CD4-positive, alpha-beta memory T cell (primary cell): ENCODE results near the gene MOB3B. TPM values are rescaled to one million over a fixed set of nuclear protein-coding genes. Genes with fewer than 3 reads are reported as not detected.
"Not testable (repeated sequence)": the region's sequence is repeated elsewhere in the genome, so short reads cannot be mapped to it uniquely, and the experiment has no call there.

Experiments
- CTCF ChIA-PET: fragments of 350-600 bp; sonication (Branson Sonifier 250); formaldehyde crosslinking; loops from one replicate; lab custom pipeline; 2021; ENCODE audit warnings: inconsistent platforms; ENCODE audit not compliant: partially characterized antibody; lab: Charles Lee
- POLR2A ChIA-PET: fragments of 350-600 bp; sonication (Branson Sonifier 250); formaldehyde crosslinking; loops from one replicate; lab custom pipeline; 2021; ENCODE audit not compliant: partially characterized antibody; lab: Charles Lee
- DNase-seq, 5 donors: peaks; one replicate each; pipeline versions ENCODE4 v3.0.0 to v3.0.0-alpha.2; 2020 to 2022; ENCODE audit warnings: mixed read lengths in 1 of 5
- H3K27ac ChIP-seq: one replicate; pipeline ENCODE4 v1.7.0; 2013; ENCODE audit warnings: low read depth, low read length
- H3K27me3 ChIP-seq: 2 replicates; pipeline ENCODE4 v1.7.0; 2013; ENCODE audit warnings: mild to moderate bottlenecking, low read length, moderate library complexity; ENCODE audit not compliant: insufficient read depth
- H3K36me3 ChIP-seq: 2 replicates; pipeline ENCODE4 v1.7.0; 2013; ENCODE audit warnings: mild to moderate bottlenecking, low read length, moderate library complexity; ENCODE audit not compliant: insufficient read depth
- H3K4me1 ChIP-seq: 2 replicates; pipeline ENCODE4 v1.7.0; 2013; ENCODE audit warnings: mild to moderate bottlenecking, low read length, moderate library complexity; ENCODE audit not compliant: insufficient read depth
- H3K4me3 ChIP-seq, 2 donors: one replicate each; pipeline ENCODE4 v1.7.0; 2013; ENCODE audit warnings: low read length in 2 of 2, mild to moderate bottlenecking in 1 of 2
- H3K9me3 ChIP-seq, 2 donors: one replicate each; pipeline ENCODE4 v1.7.0; 2013; ENCODE audit warnings: low read length in 2 of 2, control low read depth in 1 of 2; ENCODE audit not compliant: control insufficient read depth in 1 of 2
- H3K27ac Mint-ChIP-seq, 7 donors: one replicate each; pipeline ENCODE4 v1.8.0; 2020 to 2021; ENCODE audit warnings: mixed read lengths in 7 of 7, mild to moderate bottlenecking in 6 of 7, inconsistent platforms in 3 of 7, moderate library complexity in 3 of 7
- H3K27me3 Mint-ChIP-seq, 2 donors: one replicate each; pipeline ENCODE4 v1.8.0; 2020 to 2021; ENCODE audit warnings: mixed read lengths in 2 of 2
- H3K36me3 Mint-ChIP-seq, 2 donors: one replicate each; pipeline ENCODE4 v1.8.0; 2020 to 2021; ENCODE audit warnings: mixed read lengths in 2 of 2, inconsistent platforms in 1 of 2, mild to moderate bottlenecking in 1 of 2
- H3K4me1 Mint-ChIP-seq, 4 donors: one replicate each; pipeline ENCODE4 v1.8.0; 2020 to 2021; ENCODE audit warnings: mixed read lengths in 4 of 4, mild to moderate bottlenecking in 1 of 4
- H3K4me3 Mint-ChIP-seq, 8 donors: one replicate each; pipeline ENCODE4 v1.8.0; 2020 to 2021; ENCODE audit warnings: mixed read lengths in 8 of 8, mild to moderate bottlenecking in 7 of 8, moderate library complexity in 6 of 8, inconsistent platforms in 3 of 8
- H3K9me3 Mint-ChIP-seq, 8 donors: one replicate each; pipeline ENCODE4 v1.8.0; 2020 to 2021; ENCODE audit warnings: mixed read lengths in 8 of 8, mild to moderate bottlenecking in 5 of 8, inconsistent platforms in 3 of 8, moderate library complexity in 1 of 8
- intact Hi-C: fragments of 100-400 bp; cut with micrococcal nuclease; formaldehyde crosslinking; loops from one replicate; pipeline ENCODE4 v1.15.1; 2023
- polyA plus RNA-seq, 2 donors: library from polyadenylated mRNA; unstranded; fragments of 300-500 nt; fragmentation: Illumina TruSeq; gene quantifications; one replicate each; pipeline ENCODE4 v1.2.3, GENCODE V29; 2021
- total RNA-seq, 2 experiments: library from RNA; stranded (reverse); gene quantifications; one replicate each; pipeline ENCODE4 v1.2.3, GENCODE V29; 2021

MOB3B gene
- total and polyA plus RNA-seq, 4 experiments from 2014 or later: 0.05 to 0.64 (median 0.34) TPM

GRCh38 chr9:27505744-27506161 lies 23.9 kb downstream of the MOB3B start:
- POLR2A ChIA-PET: no interaction called here
- intact Hi-C loops: no loop called here
- Mint-ChIP-seq H3K4me1 (no peaks in the 10 kb centered on the region), H3K27ac (no peak overlapping the region), H3K27me3 (peaks cover 5 to 7% of the 10 kb centered on the region in 2 donors), H3K36me3 (no peaks in the 10 kb centered on the region), H3K4me3 (no peak overlapping the region), H3K9me3 (peaks cover 0 to 3% (median 0%) of the 10 kb centered on the region in 8 donors)
- CTCF ChIA-PET: interaction anchor here (1.0 kb wide), 1 partner anchor 18 kb away, joined by 3 read pairs; no protein-coding TSS in a partner anchor
- no peaks in the 10 kb centered on the region for H3K27me3 ChIP-seq
- no peak for DNase-seq
- H3K9me3 ChIP-seq: no peaks in the 10 kb centered on the region
- no peaks in the 10 kb centered on the region for H3K4me1 ChIP-seq
- no peak overlapping the region for H3K27ac ChIP-seq
- H3K36me3 ChIP-seq: no peaks in the 10 kb centered on the region
- no peak overlapping the region for H3K4me3 ChIP-seq

GRCh38 chr9:27504259-27504658 lies 25.4 kb downstream of the MOB3B start:
- Mint-ChIP-seq H3K9me3 (peaks cover 0 to 4% (median 0%) of the 10 kb centered on the region in 8 donors), H3K36me3 (no peaks in the 10 kb centered on the region), H3K4me3 (no peak overlapping the region), H3K27me3 (peaks cover 7% of the 10 kb centered on the region in 2 donors), H3K4me1 (no peaks in the 10 kb centered on the region), H3K27ac (no peak overlapping the region)
- no peaks in the 10 kb centered on the region for H3K4me1 ChIP-seq
- CTCF ChIA-PET: no interaction called here
- POLR2A ChIA-PET: no interaction called here
- DNase-seq: no peak
- no peak overlapping the region for H3K4me3 ChIP-seq
- H3K36me3 ChIP-seq: no peaks in the 10 kb centered on the region
- intact Hi-C loops: no loop called here
- H3K9me3 ChIP-seq: no peaks in the 10 kb centered on the region
- no peaks in the 10 kb centered on the region for H3K27me3 ChIP-seq
- no peak overlapping the region for H3K27ac ChIP-seq

GRCh38 chr9:27503623-27504022 lies 26.0 kb downstream of the MOB3B start:
- no peaks in the 10 kb centered on the region for H3K36me3 ChIP-seq
- no peaks in the 10 kb centered on the region for H3K4me1 ChIP-seq
- Mint-ChIP-seq H3K4me1 (no peaks in the 10 kb centered on the region), H3K36me3 (no peaks in the 10 kb centered on the region), H3K9me3 (peaks cover 0 to 4% (median 0%) of the 10 kb centered on the region in 8 donors), H3K27me3 (peaks cover 7% of the 10 kb centered on the region in 2 donors), H3K27ac (no peak overlapping the region), H3K4me3 (no peak overlapping the region)
- CTCF ChIA-PET: no interaction called here
- DNase-seq: no peak
- H3K27ac ChIP-seq: no peak overlapping the region
- intact Hi-C loops: no loop called here
- H3K27me3 ChIP-seq: no peaks in the 10 kb centered on the region
- no peaks in the 10 kb centered on the region for H3K9me3 ChIP-seq
- no peak overlapping the region for H3K4me3 ChIP-seq
- POLR2A ChIA-PET: no interaction called here

- intact Hi-C loops, H3K4me3 Mint-ChIP-seq, CTCF ChIA-PET: not testable (repeated sequence)
Measured at GRCh38 chr9:27500902-27501301, 28.7 kb downstream of the MOB3B start.

GRCh38 chr9:27499451-27499850 lies 30.2 kb downstream of the MOB3B start:
- Mint-ChIP-seq H3K9me3 (peaks cover 0 to 9% (median under 1%) of the 10 kb centered on the region in 8 donors), H3K4me1 (no peaks in the 10 kb centered on the region), H3K36me3 (no peaks in the 10 kb centered on the region), H3K4me3 (no peak overlapping the region), H3K27me3 (peaks cover 3 to 7% of the 10 kb centered on the region in 2 donors), H3K27ac (no peak overlapping the region)
- POLR2A ChIA-PET: no interaction called here
- Histone ChIP-seq H3K36me3 (no peaks in the 10 kb centered on the region), H3K4me3 (no peak overlapping the region), H3K27ac (no peak overlapping the region), H3K27me3 (no peaks in the 10 kb centered on the region), H3K9me3 (no peaks in the 10 kb centered on the region), H3K4me1 (no peaks in the 10 kb centered on the region)
- intact Hi-C loops: no loop called here
- DNase-seq: no peak
- CTCF ChIA-PET: no interaction called here

More at GRCh38 chr9:27500902-27501301, 28.7 kb downstream of the MOB3B start:
- H3K27me3 Mint-ChIP-seq, H3K27ac ChIP-seq, H3K4me1 Mint-ChIP-seq, POLR2A ChIA-PET, H3K36me3 ChIP-seq, H3K9me3 ChIP-seq, H3K9me3 Mint-ChIP-seq, H3K27me3 ChIP-seq, DNase-seq, H3K27ac Mint-ChIP-seq, H3K4me3 ChIP-seq, H3K36me3 Mint-ChIP-seq, H3K4me1 ChIP-seq: not testable (repeated sequence)

- no peaks in the 10 kb centered on the region for H3K36me3 ChIP-seq
- Mint-ChIP-seq H3K4me3 (no peak overlapping the region), H3K4me1 (no peaks in the 10 kb centered on the region), H3K36me3 (peaks cover 0 to 4% of the 10 kb centered on the region in 2 donors), H3K9me3 (peaks cover 0 to 15% (median 4%) of the 10 kb centered on the region in 8 donors), H3K27ac (no peak overlapping the region), H3K27me3 (peaks cover 3 to 7% of the 10 kb centered on the region in 2 donors)
- H3K4me3 ChIP-seq: no peak overlapping the region
- no peaks in the 10 kb centered on the region for H3K4me1 ChIP-seq
- no peak for DNase-seq
- H3K27ac ChIP-seq: no peak overlapping the region
- H3K27me3 ChIP-seq: no peaks in the 10 kb centered on the region
- POLR2A ChIA-PET: no interaction called here
- intact Hi-C loops: no loop called here
- CTCF ChIA-PET: no interaction called here
- no peaks in the 10 kb centered on the region for H3K9me3 ChIP-seq
Measured at GRCh38 chr9:27497883-27498417, 31.7 kb downstream of the MOB3B start.

- CTCF ChIA-PET: no interaction called here
- no peaks in the 10 kb centered on the region for H3K36me3 ChIP-seq
- POLR2A ChIA-PET: no interaction called here
- no peak for DNase-seq
- Mint-ChIP-seq H3K4me3 (no peak overlapping the region), H3K27ac (no peak overlapping the region), H3K36me3 (peaks cover 0 to 6% of the 10 kb centered on the region in 2 donors), H3K4me1 (no peaks in the 10 kb centered on the region), H3K27me3 (peaks cover 3 to 5% of the 10 kb centered on the region in 2 donors), H3K9me3 (peaks cover 0 to 15% (median 5%) of the 10 kb centered on the region in 8 donors)
- no peak overlapping the region for H3K27ac ChIP-seq
- no peaks in the 10 kb centered on the region for H3K4me1 ChIP-seq
- no peaks in the 10 kb centered on the region for H3K27me3 ChIP-seq
- H3K9me3 ChIP-seq: no peaks in the 10 kb centered on the region
- intact Hi-C loops: no loop called here
- no peak overlapping the region for H3K4me3 ChIP-seq
Measured at GRCh38 chr9:27496135-27496504, 33.5 kb downstream of the MOB3B start.
